Activated naive CD4-positive, alpha-beta T cell (primary cell): Measurements from ENCODE around the gene GBGT1.

Experiments
- DNase-seq, 4 experiments: peaks; one replicate each; lab custom pipeline; 2025; lab: John Stamatoyannopoulos, UW

GBGT1 gene

GRCh38 chr9:133162861-133163503 lies 732 bp downstream of the GBGT1 start:
- DNase-seq: no peak

DNA sequence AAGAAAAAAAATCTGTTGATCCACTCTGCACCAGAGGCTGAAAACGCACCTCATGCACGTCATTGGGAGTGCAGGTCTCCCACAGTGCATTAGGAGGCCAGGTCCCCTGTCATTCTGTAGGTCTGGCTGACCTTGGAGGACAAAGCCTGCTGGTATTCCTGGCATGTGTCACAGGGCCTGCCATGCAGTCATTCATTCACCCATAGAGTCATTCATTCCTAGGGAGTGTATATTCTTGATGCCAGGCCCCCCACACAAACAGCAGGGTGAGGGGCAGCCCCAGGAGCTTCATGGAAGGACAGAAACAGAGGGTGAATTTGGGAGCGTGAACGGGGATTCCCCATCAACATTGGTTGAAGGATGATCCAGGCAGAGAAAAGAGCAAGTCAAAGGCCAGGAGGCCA lies 2.2 kb downstream of the GBGT1 start:
- DNase-seq: no peak

DNA sequence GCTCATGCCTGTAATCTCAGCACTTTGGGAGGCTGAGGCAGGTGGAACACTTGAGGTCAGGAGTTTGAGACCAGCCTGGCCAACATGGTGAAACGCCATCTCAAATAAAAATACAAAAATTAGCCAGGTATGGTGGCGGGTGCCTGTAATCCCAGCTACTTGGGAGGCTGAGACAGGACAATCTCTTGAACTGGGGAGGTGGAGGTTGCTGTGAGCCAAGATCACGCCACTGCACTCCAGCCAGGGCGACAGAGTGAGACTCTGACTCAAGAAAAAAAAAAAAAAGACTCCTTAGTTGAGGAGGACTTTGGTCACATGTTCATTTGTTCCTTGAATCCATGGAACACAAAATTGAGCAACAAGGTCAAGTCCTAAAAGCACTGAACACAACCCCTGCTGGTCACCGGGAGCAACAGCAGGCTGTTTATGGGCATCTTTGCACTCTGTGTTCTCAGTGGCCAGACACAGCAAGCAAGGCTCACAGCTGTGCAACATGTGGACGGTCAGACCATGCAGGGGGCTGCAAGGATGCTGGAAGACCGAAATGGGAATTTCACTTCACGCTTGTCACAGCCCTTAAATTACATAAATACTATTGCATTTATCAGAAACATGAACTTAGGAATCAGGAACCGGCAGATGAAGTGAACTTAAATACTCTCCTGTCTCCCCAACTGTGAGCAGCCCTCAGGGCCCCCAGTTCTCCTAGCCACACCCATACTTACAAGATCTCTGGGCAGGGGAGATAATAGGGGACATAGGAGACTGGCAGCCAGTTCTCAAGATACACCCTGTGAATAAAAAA lies 2.8 kb downstream of the GBGT1 start:
- no peak for DNase-seq

GRCh38 chr9:133158695-133159094 lies 5.0 kb downstream of the GBGT1 start:
- no peak for DNase-seq

DNA sequence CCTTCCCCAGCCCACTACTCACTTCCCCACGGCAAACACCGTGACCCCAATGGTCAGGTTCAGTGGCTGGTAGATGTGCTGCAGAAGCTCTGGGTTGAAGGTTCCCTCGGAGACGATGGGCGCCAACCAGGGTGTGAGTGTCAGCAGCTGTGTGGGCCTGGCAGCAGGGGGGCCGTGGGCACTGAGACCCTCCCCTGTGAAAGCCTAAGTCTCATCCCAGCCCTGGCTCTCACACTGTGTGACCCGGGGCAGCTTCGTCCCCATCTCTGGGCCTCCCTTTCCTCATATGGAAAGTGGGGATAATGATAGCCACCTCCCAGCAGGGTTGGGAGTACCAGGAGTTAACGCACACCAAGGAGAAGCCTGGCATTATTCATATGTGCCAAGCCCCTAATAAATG lies 8.6 kb downstream of the GBGT1 start:
- no peak for DNase-seq

- DNase-seq: no peak
These were observed 9.4 kb downstream of the GBGT1 start for GRCh38 chr9:133154097-133154989.

DNA sequence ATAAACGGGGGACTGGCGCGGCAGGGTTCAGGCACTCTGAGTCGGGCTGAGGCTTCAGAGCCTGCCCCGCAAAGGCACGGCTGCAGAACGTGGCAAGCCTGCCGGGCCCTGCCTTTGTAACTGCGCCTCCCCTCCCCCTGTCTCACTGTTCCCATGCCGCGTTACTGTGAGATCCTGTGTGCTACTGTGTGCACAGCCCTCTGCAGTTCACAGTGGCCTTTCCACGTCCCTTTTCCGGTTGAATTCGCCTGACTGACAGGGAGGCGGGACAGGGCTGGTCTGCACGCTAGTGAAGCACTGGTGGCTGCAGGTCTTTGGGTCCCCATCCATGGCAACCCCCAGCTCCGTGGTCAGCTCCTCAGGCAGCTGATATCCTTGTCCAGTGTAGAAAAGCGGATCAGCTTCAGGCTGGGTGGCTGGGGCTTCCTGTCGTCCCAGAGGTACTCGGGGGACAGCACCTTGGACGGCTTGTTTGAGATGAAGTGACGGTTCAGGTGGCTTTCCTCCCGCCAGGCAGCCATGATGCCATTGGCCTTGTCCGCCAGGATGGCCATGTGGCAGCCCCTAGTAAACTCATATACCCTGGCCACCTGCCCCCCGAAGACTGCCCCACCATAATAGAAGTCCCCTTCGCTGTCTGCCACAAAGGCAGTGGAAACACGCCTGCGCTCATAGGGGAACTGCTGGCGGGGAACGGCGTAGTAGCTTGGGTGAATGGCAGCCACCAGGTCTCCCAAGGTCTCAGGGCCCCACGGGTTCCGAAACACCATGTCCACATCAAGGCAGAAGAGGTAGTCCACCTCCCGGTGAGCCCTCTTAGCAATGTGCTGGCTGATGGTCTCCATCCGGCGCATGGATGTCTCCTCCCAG lies 10.3 kb downstream of the GBGT1 start:
- no peak for DNase-seq

GRCh38 chr9:133151601-133152525 lies 11.9 kb downstream of the GBGT1 start:
- DNase-seq: no peak

GRCh38 chr9:133151041-133151440 lies 12.7 kb downstream of the GBGT1 start:
- DNase-seq: no peak

GRCh38 chr9:133149130-133150015 lies 14.3 kb downstream of the GBGT1 start:
- DNase-seq: peak; percentile 38 to 78 (median 44)

- peak in 3 of 4 experiments; percentile 28 to 57 (median 49) for DNase-seq
These were observed 15.2 kb downstream of the GBGT1 start for GRCh38 chr9:133148199-133149129.

DNA sequence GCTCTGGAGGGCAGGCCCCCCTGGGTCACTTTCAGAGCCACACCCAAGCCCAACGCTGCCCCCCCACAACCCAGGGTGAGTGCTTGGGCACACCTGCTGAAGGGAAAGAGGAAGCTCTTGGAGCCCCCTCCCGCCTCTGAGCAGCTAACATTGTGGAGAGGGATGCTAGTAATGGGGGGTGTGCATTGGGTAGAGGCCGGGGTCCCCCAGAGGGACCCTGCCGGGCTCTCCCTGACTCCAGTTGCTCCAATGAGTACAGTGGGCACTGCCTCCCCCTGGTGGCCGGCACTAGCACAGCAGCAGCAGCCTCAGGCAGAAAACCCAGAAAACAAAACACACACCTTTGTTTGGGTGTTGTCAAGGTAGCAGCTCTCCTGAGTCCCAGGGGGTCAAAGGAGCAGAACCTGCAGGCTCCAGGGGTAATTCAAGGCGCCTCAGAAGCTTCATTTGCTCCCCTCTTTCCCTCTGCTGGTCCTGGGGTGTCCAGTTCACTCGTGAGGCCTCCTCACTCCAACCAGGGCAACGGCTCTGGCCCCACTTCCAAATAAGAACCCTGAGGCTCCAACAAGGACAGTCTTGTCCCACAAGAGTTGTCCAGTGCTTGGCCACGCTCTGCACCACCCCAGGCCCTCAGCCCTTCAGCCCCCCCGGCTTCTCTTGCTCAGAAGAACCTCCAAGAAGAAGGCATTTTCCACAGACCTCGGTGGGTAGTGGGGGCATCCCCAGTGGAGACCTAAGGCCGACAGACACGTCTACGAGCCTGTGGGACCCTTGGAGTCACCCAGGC lies 16.1 kb downstream of the GBGT1 start:
- peak; percentile 59 to 79 (median 68) for DNase-seq

GRCh38 chr9:133146746-133147411 lies 16.8 kb downstream of the GBGT1 start:
- no peak for DNase-seq

DNA sequence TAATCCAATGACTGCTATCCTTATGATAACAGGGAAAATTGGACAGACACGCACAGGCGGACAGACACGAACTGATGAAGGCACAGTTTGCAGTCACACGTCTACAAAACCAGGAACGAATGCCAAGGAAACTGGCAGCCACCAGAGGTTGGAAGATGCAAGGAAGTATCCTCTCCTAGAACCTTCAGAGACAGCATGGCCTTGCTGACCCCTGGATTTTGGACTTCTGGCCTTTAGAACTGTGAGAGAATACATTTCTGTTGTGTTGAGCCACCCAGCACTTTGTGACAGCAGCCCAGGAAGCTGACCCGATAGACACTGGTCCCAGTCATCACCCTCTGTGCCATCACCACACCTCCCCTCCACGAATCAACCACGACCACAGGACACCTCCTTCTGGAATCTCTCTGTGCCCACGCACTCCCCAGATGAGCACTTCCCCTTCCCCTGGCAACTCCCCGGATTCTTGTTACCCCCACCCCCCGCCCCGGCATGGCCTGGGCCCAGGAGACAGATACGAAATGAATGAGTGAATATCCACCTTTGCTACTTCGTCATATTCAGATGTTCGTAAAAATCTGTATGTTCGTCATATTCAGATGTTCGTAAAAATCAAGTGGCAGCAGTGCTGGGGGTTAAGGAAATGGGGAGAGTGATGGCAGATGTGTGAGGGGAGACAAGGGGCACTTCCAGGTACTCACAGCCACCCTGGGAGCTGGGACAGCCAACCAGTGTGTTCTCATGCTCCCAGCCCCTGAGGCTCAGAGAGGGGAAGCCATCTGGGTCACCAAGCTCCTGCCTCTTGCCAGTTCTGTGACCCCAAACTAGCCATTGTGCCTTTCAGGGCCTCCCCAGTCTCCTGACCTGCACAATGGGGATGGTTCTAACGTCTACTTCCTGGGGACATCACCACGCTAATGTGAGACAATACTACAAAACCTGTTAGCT lies 18.5 kb downstream of the GBGT1 start:
- no peak for DNase-seq

- DNase-seq: peak; percentile 37 to 91 (median 77)
These were observed 19.4 kb downstream of the GBGT1 start for GRCh38 chr9:133144142-133144903.
